HFFc6 (cell line): ENCODE results near the gene PIGR. TPM values are rescaled to one million over a fixed set of nuclear protein-coding genes. Genes with fewer than 3 reads are reported as not detected.

Experiments
- DNase-seq: peaks from one replicate; pipeline ENCODE4 v3.0.0-alpha.2; 2018
- H3K27ac Mint-ChIP-seq: 2 replicates; pipeline ENCODE4 v1.8.0; 2020; ENCODE audit warnings: mild to moderate bottlenecking, mixed read lengths
- H3K27me3 Mint-ChIP-seq: 2 replicates; pipeline ENCODE4 v1.8.0; 2021; ENCODE audit warnings: mild to moderate bottlenecking, moderate library complexity, mixed read lengths; ENCODE audit not compliant: insufficient read depth
- H3K36me3 Mint-ChIP-seq: 2 replicates; pipeline ENCODE4 v1.8.0; 2021; ENCODE audit warnings: low read depth, mixed read lengths
- H3K4me1 Mint-ChIP-seq: 2 replicates; pipeline ENCODE4 v1.8.0; 2020; ENCODE audit warnings: low read depth, mixed read lengths
- H3K4me3 Mint-ChIP-seq: 2 replicates; pipeline ENCODE4 v1.8.0; 2020; ENCODE audit warnings: mild to moderate bottlenecking, moderate library complexity, mixed read lengths
- H3K9me3 Mint-ChIP-seq: 2 replicates; pipeline ENCODE4 v1.8.0; 2020; ENCODE audit warnings: mild to moderate bottlenecking, mixed read lengths
- total RNA-seq, 6 experiments: library from RNA; stranded (reverse); fragmentation: NEBNext Ultra II Directional; extraction: Animal tissue kit (Norgen Biotek cat#: 25700); gene quantifications; 2 replicates in 1 of 6; 3 replicates in 5 of 6; pipeline ENCODE4 v1.2.3, GENCODE V29; 2021
- TF ChIP-seq, protein P1 (sequence below): fragments of 200-600 bp; sonication (generic); IDR thresholded peaks from 2 replicates; pipeline ENCODE4 v1.5.0; 2021; ENCODE audit warnings: antibody characterized with exemption, mild to moderate bottlenecking

Gene PIGR
- total RNA-seq, 6 experiments from 2014 or later, result 0.14 to 0.26 TPM; not detected in 4

DNA sequence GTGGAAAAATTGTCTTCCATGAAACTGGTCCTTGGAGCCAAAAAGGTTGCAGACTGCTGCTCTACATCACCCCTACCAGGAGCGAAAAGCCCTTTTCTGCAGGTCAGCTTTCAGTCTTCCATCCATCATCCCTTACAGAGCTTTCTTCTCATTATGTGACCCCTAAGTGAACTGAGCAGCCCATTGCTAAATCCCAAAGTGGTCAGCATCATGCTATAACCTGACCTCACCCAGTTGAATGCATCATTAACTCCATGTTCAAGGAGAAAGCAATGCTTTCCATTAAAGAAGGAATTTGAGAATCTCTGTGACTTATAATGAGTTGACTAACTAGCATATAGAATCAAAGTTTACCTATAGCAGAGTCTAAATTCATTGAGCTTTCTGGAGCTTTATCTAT lies 59.4 kb downstream of the PIGR start:
- H3K27me3 Mint-ChIP-seq, result no peaks in the 10 kb centered on the region; the same call in 1 of the 2 replicates
- H3K9me3 Mint-ChIP-seq, result no peaks in the 10 kb centered on the region
- H3K4me3 Mint-ChIP-seq, result no peak overlapping the region
- H3K27ac Mint-ChIP-seq, result no peak overlapping the region
- no peaks in the 10 kb centered on the region for H3K36me3 Mint-ChIP-seq
- DNase-seq, result no peak
- TF ChIP-seq, protein P1, sequence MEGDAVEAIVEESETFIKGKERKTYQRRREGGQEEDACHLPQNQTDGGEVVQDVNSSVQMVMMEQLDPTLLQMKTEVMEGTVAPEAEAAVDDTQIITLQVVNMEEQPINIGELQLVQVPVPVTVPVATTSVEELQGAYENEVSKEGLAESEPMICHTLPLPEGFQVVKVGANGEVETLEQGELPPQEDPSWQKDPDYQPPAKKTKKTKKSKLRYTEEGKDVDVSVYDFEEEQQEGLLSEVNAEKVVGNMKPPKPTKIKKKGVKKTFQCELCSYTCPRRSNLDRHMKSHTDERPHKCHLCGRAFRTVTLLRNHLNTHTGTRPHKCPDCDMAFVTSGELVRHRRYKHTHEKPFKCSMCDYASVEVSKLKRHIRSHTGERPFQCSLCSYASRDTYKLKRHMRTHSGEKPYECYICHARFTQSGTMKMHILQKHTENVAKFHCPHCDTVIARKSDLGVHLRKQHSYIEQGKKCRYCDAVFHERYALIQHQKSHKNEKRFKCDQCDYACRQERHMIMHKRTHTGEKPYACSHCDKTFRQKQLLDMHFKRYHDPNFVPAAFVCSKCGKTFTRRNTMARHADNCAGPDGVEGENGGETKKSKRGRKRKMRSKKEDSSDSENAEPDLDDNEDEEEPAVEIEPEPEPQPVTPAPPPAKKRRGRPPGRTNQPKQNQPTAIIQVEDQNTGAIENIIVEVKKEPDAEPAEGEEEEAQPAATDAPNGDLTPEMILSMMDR, result no peak
- H3K4me1 Mint-ChIP-seq, result peaks cover 49% of the 10 kb centered on the region

DNA sequence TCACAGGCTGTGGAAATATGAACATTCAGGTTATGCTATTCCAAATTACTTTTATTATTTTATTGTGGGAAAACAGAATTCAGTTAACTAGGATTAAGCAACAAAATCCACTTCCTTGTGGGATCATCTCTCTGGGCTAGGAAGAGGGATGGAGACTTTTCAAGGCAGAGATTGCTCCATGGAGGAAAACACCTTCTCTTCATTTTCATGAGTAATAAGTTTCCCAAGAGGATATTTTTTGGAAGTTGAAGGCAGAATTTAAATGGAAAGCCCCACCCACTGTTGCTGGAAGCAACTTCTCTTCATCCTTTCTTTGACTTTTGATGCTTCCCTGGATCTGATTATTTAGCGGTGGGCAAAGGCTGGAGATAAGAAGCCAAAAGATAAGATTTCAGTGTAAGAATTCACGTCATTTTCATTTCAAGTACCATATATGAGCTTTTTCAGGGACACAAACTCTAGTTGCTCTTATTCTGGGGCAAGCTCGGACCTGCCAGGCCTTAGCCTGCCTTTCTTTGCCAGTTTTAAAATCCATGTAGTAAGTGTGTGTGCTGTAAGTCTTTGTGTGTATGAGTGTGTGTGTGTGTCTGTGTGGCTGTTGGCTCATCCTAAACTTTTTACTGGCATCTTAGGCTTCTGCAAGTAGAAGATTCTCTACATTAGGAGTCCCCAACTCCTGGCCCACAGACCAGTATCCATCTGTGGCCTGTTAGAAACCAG lies 60.8 kb downstream of the PIGR start:
- no peaks in the 10 kb centered on the region for H3K9me3 Mint-ChIP-seq
- no peak for DNase-seq
- H3K36me3 Mint-ChIP-seq, result no peaks in the 10 kb centered on the region
- no peaks in the 10 kb centered on the region; the same call in 1 of the 2 replicates for H3K27me3 Mint-ChIP-seq
- H3K27ac Mint-ChIP-seq, result no peak overlapping the region
- H3K4me1 Mint-ChIP-seq, result peaks cover 36% of the 10 kb centered on the region
- TF ChIP-seq, protein P1, result no peak
- no peak overlapping the region for H3K4me3 Mint-ChIP-seq

DNA sequence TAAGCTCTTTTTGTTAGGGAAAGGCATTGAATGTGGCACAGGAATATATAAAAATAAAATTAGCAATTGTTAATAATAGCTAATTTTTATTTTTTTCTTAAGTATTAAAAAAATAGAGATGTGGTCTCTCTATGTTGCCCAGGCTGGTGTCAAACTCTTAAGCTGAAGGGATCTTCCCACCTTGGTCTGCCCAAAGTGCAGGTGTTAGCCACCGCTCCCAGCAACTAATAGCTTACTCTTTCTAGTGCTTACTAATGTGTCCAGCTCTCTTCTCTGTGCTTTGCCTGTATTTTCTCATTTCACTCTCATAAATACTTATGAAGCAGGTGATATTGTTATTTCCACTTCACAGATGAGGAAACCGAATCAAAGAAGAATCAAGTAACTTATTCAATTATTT lies 62.4 kb downstream of the PIGR start:
- Mint-ChIP-seq H3K4me3 (no peak overlapping the region), H3K27me3 (no peaks in the 10 kb centered on the region; the same call in 1 of the 2 replicates)

DNA sequence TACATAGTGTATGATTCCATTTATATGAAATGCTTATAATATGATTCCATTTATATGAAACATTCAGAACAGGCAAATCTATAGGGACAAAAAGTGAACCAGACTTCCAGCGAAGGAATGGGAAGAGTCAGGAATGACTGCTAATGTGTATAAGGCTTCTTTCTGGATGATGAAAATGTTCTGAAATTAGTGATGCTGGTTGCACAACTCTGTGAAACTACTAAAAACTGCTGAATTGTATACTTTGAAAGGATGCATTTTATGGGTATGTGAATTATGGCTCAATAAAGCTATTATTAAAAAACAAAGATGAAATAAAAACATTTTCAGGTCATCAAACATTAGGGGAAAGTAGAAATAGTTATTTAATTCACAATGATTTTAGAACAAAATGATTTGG lies 63.1 kb downstream of the PIGR start:
- H3K9me3 Mint-ChIP-seq, result peaks cover 13% of the 10 kb centered on the region
- H3K36me3 Mint-ChIP-seq, result peaks cover 15% of the 10 kb centered on the region
- no peak overlapping the region for H3K27ac Mint-ChIP-seq
- H3K4me3 Mint-ChIP-seq, result no peak overlapping the region
- peaks cover 16% of the 10 kb centered on the region for H3K4me1 Mint-ChIP-seq
- no peak for DNase-seq
- TF ChIP-seq, protein P1, result no peak
- no peaks in the 10 kb centered on the region; the same call in 1 of the 2 replicates for H3K27me3 Mint-ChIP-seq

More for the DNA sequence above, 62.4 kb downstream of the PIGR start:
- no peak for DNase-seq
- Mint-ChIP-seq H3K9me3 (peaks cover 6% of the 10 kb centered on the region), H3K27ac (no peak overlapping the region), H3K4me1 (peaks cover 21% of the 10 kb centered on the region), H3K36me3 (peaks cover 9% of the 10 kb centered on the region; the same call in 1 of the 2 replicates)
- TF ChIP-seq, protein P1, result no peak

DNA sequence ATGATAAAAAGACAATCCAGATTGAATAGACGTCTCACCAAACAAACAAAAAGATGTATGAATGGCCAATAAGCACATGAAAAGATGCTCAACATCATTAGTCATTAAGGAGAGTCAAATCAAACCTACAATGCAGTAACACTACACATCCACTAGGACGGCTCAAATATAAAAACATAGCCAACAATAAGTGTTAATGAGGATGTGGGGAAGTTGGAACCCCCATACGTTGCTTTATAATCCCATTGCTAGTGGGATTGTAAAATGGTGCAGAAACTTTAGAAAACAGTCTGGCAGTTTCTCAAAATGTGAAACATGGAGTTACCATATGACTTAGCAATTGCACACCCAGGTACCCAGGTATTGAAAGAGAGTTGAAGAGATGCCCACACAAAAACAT lies 63.7 kb downstream of the PIGR start:
- TF ChIP-seq, protein P1, result peak; percentile 55

More for the DNA sequence above, 63.7 kb downstream of the PIGR start:
- H3K36me3 Mint-ChIP-seq, result peaks cover 17% of the 10 kb centered on the region
- H3K4me1 Mint-ChIP-seq, result peaks cover 10% of the 10 kb centered on the region
- no peak for DNase-seq
- no peaks in the 10 kb centered on the region; the same call in 1 of the 2 replicates for H3K27me3 Mint-ChIP-seq
- no peak overlapping the region for H3K4me3 Mint-ChIP-seq
- H3K9me3 Mint-ChIP-seq, result peaks cover 19% of the 10 kb centered on the region
- H3K27ac Mint-ChIP-seq, result no peak overlapping the region
